Activated CD4-positive, alpha-beta T cell treated with anti-CD3 and anti-CD28 coated beads, Interleukin-2, amount 50 U/mL, for 16 hours (primary cell): ENCODE measurements around the gene CACNA1B.

Experiments
- DNase-seq: peaks from one replicate; pipeline ENCODE4 v3.0.0-alpha.2; 2020

The CACNA1B gene

GRCh38 chr9:137988051-137988450 lies 110.5 kb downstream of the CACNA1B start:
- DNase-seq: no peak

GRCh38 chr9:137988701-137989100 lies 111.1 kb downstream of the CACNA1B start:
- no peak for DNase-seq

- no peak for DNase-seq
Measured at GRCh38 chr9:137989156-137989555, 111.6 kb downstream of the CACNA1B start.

- no peak for DNase-seq
Measured at GRCh38 chr9:137989999-137990715, 112.6 kb downstream of the CACNA1B start.

- no peak for DNase-seq
Measured at GRCh38 chr9:138003485-138004190, 126.1 kb downstream of the CACNA1B start.

GRCh38 chr9:138006576-138007233 lies 129.1 kb downstream of the CACNA1B start:
- DNase-seq: no peak

GRCh38 chr9:138007566-138007917 lies 130.0 kb downstream of the CACNA1B start:
- no peak for DNase-seq

GRCh38 chr9:138007918-138008841 lies 130.6 kb downstream of the CACNA1B start:
- no peak for DNase-seq

GRCh38 chr9:138009016-138009802 lies 131.6 kb downstream of the CACNA1B start:
- DNase-seq: no peak

GRCh38 chr9:138009803-138010690 lies 132.5 kb downstream of the CACNA1B start:
- no peak for DNase-seq

- no peak for DNase-seq
Measured at GRCh38 chr9:138010861-138011260, 133.3 kb downstream of the CACNA1B start.

GRCh38 chr9:138011951-138012500 lies 134.4 kb downstream of the CACNA1B start:
- no peak for DNase-seq

GRCh38 chr9:138013273-138013672 lies 135.7 kb downstream of the CACNA1B start:
- no peak for DNase-seq

GRCh38 chr9:138013836-138014562 lies 136.4 kb downstream of the CACNA1B start:
- no peak for DNase-seq

GRCh38 chr9:138014563-138014945 lies 137.0 kb downstream of the CACNA1B start:
- no peak for DNase-seq

- DNase-seq: no peak
Measured at GRCh38 chr9:138015021-138015829, 137.6 kb downstream of the CACNA1B start.

- no peak for DNase-seq
Measured at GRCh38 chr9:138016406-138017187, 139.0 kb downstream of the CACNA1B start.

GRCh38 chr9:138017200-138017599 lies 139.6 kb downstream of the CACNA1B start:
- DNase-seq: no peak
